Stimulated activated CD4-positive, alpha-beta T cell treated with anti-CD3 and anti-CD28 coated beads, Interleukin-12 subunit alpha, Interleukin-12 subunit beta, amount 100 ng/mL, for 24 hours (primary cell): Measurements from ENCODE around the gene SNX10.
A peak's percentile ranks its signal among the peaks of the same experiment; 100 is the strongest.

Experiments
- DNase-seq, 2 experiments: peaks; one replicate each; pipeline ENCODE4 v3.0.0-alpha.2; 2020; ENCODE audit warnings: low read depth in 2 of 2

Gene SNX10

GRCh38 chr7:26334166-26334859 lies 42.7 kb downstream of the SNX10 start:
- no peak for DNase-seq

- DNase-seq, result no peak
Measured at GRCh38 chr7:26337232-26337865, 45.7 kb downstream of the SNX10 start.

- no peak for DNase-seq
Measured at GRCh38 chr7:26340476-26341018, 48.9 kb downstream of the SNX10 start.

GRCh38 chr7:26343320-26343832 lies 51.7 kb downstream of the SNX10 start:
- DNase-seq, result no peak

- DNase-seq, result no peak
Measured at GRCh38 chr7:26343837-26344236, 52.2 kb downstream of the SNX10 start.

GRCh38 chr7:26345202-26345601 lies 53.5 kb downstream of the SNX10 start:
- DNase-seq, result no peak

GRCh38 chr7:26345837-26346236 lies 54.2 kb downstream of the SNX10 start:
- no peak for DNase-seq

- DNase-seq, result no peak
Measured at GRCh38 chr7:26346611-26347203, 55.0 kb downstream of the SNX10 start.

- DNase-seq, result no peak
Measured at GRCh38 chr7:26348234-26348851, 56.7 kb downstream of the SNX10 start.

GRCh38 chr7:26349005-26349915 lies 57.6 kb downstream of the SNX10 start:
- DNase-seq, result no peak

GRCh38 chr7:26351171-26351570 lies 59.5 kb downstream of the SNX10 start:
- DNase-seq, result no peak

GRCh38 chr7:26356229-26356628 lies 64.6 kb downstream of the SNX10 start:
- DNase-seq, result no peak

GRCh38 chr7:26356929-26357798 lies 65.5 kb downstream of the SNX10 start:
- no peak for DNase-seq

GRCh38 chr7:26357799-26358151 lies 66.1 kb downstream of the SNX10 start:
- DNase-seq, result no peak

GRCh38 chr7:26360650-26361049 lies 69.0 kb downstream of the SNX10 start:
- DNase-seq, result no peak

GRCh38 chr7:26361637-26362036 lies 70.0 kb downstream of the SNX10 start:
- DNase-seq, result no peak

- DNase-seq, result no peak
Measured at GRCh38 chr7:26363465-26363864, 71.8 kb downstream of the SNX10 start.

- DNase-seq, result peak; percentile 11
Measured at GRCh38 chr7:26365077-26365900, 73.6 kb downstream of the SNX10 start.

- DNase-seq, result no peak
Measured at GRCh38 chr7:26365901-26366275, 74.2 kb downstream of the SNX10 start.
